ENCODE results near the gene KHDC4. TPM values are rescaled to one million over a fixed set of nuclear protein-coding genes. Genes with fewer than 3 reads are reported as not detected.

The KHDC4 gene
- total RNA-seq, 1 experiment from 2014 or later: 57.7 TPM

- no peak overlapping the region for H3K23ac ChIP-seq (ENCODE audit: insufficient read length, low read depth, low read length)
- H3K9me3 ChIP-seq (ENCODE audit: control insufficient read depth, low read depth, low read length): no peaks in the 10 kb centered on the region
- no peak overlapping the region for H4K91ac ChIP-seq (ENCODE audit: insufficient read length, low read depth, low read length)
- H3K14ac ChIP-seq (ENCODE audit: insufficient read depth, low read length): no peak overlapping the region
- no peaks in the 10 kb centered on the region for H4K20me1 ChIP-seq (ENCODE audit: control insufficient read depth, insufficient read depth, insufficient read length)
- H3K4me3 Mint-ChIP-seq: no peak overlapping the region
- H2AFZ ChIP-seq (ENCODE audit: low read length): no peak overlapping the region
- H3K4me1 ChIP-seq (ENCODE audit: insufficient read depth, low read length): no peaks in the 10 kb centered on the region
- peaks cover 8% of the 10 kb centered on the region in 2 experiments for H3K4me1 Mint-ChIP-seq
- no peak overlapping the region for H2BK15ac ChIP-seq (ENCODE audit: low read depth, low read length)
- no peaks in the 10 kb centered on the region for H3K27me3 Mint-ChIP-seq (ENCODE audit: low read depth)
- H3K4me2 ChIP-seq (ENCODE audit: insufficient read depth, insufficient read length, low read length): no peak overlapping the region
- no peaks in the 10 kb centered on the region for H3K23me2 ChIP-seq (ENCODE audit: insufficient read length, low read depth, low read length, poor library complexity, severe bottlenecking)
- H3T11ph ChIP-seq (ENCODE audit: low read length): no peak overlapping the region
- H2BK120ac ChIP-seq (ENCODE audit: low read depth, low read length, poor library complexity, severe bottlenecking): no peak overlapping the region
- H3K4ac ChIP-seq (ENCODE audit: low read depth, low read length): no peak overlapping the region
- H2BK12ac ChIP-seq (ENCODE audit: insufficient read length, low read depth, low read length): no peak overlapping the region
- H2BK5ac ChIP-seq (ENCODE audit: insufficient read length, low read length): no peak overlapping the region
- H2BK20ac ChIP-seq (ENCODE audit: low read depth, low read length, poor library complexity, severe bottlenecking): no peak overlapping the region
- H3K79me1 ChIP-seq (ENCODE audit: insufficient read depth, low read depth, low read length, poor library complexity, severe bottlenecking): no peaks in the 10 kb centered on the region
- no peak overlapping the region for H3K27ac Mint-ChIP-seq
- no peak for TF ChIP-seq CTCF (conservative IDR thresholded peaks at IDR 0.05)
- H3K27ac ChIP-seq (ENCODE audit: insufficient read length, low read depth, low read length): no peak overlapping the region
- H4K8ac ChIP-seq (replicated peaks; ENCODE audit: insufficient read length, low read depth, low read length): no peak overlapping the region
- no peaks in the 10 kb centered on the region for H3K36me3 Mint-ChIP-seq (ENCODE audit: insufficient read depth in 1 of 3, low read depth in 3 of 3)
- H3K18ac ChIP-seq (ENCODE audit: insufficient read length, low read depth, low read length): no peak overlapping the region
- no peaks in the 10 kb centered on the region for H3K27me3 ChIP-seq (ENCODE audit: insufficient read depth, low read length)
- H4K5ac ChIP-seq (ENCODE audit: insufficient read length, low read depth, low read length): no peak overlapping the region
- H3K9ac ChIP-seq (ENCODE audit: extremely low read depth, insufficient read length, low read length): no peak overlapping the region
- no CpG with 5 or more reads among the region's 5 CpGs for WGBS (ENCODE audit: extremely low coverage, insufficient read length, low lambda C conversion rate)
- H3K56ac ChIP-seq (ENCODE audit: insufficient read length, low read depth, low read length): no peak overlapping the region
- no peaks in the 10 kb centered on the region for H3K79me2 ChIP-seq (ENCODE audit: insufficient read depth, low read length)
- no peaks in the 10 kb centered on the region for H3K9me3 Mint-ChIP-seq
- no peak for DNase-seq
- H2AK5ac ChIP-seq (ENCODE audit: insufficient read length, low read length): no peak overlapping the region
Measured at GRCh38 chr1:155888481-155888880, 45.7 kb downstream of the KHDC4 start.

Data from H9 (cell line).